Measurements from ENCODE around the gene DNMT3A.

GRCh38 chr2:25356088-25356487 lies 14.4 kb upstream of the DNMT3A start:
- TF ChIP-seq CTCF (IDR thresholded peaks at IDR 0.05) (no peak), POLR2A (IDR thresholded peaks at IDR 0.05) (no peak)

All from testis (tissue), 2 donors.